NCI-H2029 treated with DMSO at 0.1 percent for 48 hours (cell line): ENCODE measurements around the gene CASP8.
"Not testable (repeated sequence)": the region's sequence is repeated elsewhere in the genome, so short reads cannot be mapped to it uniquely, and the experiment has no call there.

Experiments
- DNase-seq: peaks from one replicate; lab custom pipeline; 2025; lab: John Stamatoyannopoulos, UW

CASP8 gene

DNA sequence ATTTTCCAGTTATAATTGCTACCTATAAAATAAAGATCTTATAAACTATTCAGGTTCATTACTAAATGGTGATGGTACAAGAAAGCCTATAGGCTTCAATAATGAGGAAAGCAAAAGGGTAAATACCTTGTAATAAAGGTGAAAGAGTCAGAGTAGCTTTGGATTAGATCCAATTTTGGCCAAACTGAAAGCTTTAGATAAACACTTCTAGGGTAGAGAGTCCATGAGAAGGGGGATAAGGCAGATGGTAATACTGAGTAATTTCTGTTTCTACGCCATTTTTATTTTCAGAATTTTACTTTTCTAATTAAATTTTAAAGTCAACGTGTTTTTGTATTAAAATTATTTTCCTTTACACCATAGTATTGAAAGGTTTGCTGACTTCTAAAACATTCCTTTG lies 9.4 kb downstream of the CASP8 start:
- DNase-seq, result peak; percentile 43

DNA sequence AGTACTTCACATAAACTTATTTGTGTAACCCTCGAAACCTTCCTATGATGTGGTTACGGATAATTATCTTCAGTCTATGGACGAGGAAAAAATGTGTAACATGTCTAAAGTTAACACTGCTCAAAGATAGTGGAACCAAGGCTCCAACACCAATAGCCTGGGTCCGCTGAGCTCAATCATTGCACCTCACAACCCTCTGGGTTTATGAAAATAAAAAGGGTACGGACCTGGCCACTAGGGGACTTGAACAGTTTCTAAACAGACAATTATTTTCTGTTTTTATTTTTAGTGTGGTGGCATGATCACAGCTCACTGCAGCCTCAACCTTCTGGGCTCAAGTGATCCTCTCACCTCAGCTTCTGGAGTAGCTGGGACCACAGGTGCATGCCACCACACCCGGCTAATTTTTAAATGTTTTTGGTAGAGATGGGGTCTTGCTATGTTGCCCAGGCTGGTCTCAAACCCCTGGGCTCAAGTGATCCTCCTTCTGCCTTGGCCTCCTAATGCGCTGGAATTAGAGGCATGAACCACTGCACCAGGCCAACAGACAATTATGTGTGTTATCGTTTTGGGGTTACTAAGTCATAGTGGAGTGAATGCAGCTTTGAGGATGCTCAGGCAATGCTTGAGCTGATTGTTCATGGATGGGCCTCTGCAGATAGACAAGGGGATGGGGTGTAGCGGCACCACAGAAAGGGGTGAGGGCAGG lies 10.1 kb downstream of the CASP8 start:
- DNase-seq, result no peak

DNA sequence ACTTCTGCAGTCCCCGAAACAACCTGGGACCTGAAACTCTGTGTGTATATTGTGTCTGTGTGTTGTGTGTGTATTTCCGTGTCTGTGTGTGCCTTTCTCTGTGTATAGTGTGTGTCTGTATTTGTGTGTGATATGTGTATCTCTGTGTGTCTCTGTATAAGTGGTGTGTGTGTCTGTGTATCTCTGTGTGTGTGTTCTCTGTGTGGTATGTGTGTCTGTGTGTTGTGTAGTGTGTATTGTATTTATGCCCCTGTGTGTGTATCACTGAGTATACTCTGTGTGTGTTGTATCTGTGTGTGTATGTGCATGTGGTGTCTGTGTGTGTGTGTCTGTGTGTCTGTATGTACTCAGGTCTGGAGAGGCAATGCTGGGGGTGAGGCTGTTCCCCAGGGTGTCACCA lies 11.6 kb downstream of the CASP8 start:
- DNase-seq, result no peak

DNA sequence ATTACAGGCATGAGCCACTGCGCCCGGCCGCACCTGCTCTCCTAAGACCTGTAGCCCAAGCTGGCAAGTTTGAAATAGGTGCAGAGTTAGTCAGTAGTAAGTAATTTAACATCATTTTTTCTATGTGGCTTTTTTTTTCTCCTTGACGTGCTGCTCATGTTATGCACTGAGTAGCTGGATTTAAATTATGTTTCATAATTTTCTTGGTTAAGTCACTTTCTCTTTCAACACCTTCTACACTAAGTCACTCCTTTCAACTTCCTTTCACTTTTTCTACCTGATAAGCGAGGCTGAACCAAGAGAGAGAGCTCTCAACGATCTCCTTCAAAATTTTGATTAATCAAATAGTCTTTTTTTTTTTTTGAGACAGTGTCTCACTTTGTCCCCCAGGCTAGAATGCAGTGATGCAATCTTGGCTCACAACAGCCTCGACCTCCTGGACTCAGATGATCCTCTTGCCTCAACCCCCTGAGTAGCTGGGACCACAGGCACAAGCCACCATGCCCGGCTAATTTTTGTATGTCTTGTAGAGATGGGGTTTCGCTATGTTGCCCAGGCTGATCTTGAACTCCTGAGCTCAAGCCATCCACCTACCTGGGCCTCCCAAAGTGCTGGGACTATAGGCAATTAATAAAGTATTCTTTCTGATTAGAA lies 13.1 kb downstream of the CASP8 start:
- DNase-seq, result no peak

DNA sequence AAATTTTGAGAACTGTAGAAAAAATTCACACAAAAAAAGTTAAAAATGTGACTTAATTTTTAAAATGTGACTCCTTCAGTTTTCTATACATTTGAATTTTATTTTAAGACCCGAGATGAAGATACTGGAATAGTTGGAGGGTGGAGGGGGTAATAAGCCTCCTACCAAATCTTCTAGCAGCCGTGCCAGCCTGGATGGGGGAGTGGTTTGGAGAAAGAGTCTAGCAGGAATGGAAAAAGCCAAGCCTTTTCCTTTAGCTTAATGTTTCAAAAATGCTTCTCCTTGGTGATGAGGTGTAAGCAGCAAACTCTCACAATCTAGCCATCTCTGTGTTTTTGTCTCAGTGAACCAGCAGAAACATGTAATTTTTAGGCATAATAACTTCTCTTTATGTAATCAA lies 14.7 kb downstream of the CASP8 start:
- DNase-seq, result no peak

DNA sequence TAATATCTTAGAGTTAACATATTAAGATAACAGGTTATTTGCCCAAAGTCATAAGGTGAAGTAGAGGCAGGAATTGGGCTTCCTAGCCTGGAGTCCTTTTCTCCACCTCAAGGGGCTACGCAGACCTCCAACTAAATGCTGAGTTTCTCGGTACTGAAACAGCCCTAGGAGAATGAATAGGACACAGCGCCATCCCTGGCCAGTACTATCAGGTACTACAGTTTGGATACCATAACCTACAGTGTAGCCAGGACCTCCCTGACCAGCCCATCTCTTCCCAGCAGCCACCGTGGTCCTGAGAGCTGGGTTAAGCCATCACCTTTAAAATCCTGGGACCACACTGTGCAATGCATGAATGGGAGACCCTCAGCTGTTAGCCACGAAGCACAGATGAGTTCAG lies 15.7 kb downstream of the CASP8 start:
- no peak for DNase-seq

DNA sequence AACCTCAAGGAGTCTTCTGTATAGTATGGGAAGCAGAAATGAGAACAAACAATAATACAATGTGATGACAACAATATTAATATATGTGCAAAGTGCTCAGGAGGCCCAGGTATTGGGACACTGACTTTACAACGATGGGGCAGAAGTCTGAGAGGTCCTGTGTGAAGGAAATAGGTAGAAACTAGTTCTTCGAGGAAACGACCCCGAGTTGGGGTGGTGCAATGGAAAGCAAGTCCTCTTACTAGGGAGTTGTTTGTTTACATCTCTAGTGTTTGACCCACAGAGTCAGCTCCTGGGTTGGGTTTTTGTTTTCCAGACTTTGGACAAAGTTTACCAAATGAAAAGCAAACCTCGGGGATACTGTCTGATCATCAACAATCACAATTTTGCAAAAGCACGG lies 16.2 kb downstream of the CASP8 start:
- DNase-seq, result no peak

DNA sequence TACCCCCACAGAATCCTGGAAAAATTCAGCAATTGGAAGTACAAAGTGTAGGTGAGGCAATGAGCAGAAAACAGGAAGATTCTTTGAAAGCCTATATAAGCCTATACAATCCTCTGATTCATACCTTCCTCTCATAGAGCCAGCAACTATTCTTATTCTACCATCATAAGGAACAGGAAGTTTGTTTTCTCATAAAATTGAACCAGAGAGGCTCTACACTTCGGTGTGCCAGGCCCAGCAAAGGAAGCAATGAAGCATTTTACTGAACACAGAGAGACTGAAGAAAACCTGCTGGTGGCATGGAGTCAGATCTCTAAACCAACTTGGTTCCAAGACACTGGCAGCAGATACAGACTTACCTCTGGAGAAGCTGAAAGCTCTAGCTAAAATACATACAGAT lies 18.7 kb downstream of the CASP8 start:
- DNase-seq, result no peak

DNA sequence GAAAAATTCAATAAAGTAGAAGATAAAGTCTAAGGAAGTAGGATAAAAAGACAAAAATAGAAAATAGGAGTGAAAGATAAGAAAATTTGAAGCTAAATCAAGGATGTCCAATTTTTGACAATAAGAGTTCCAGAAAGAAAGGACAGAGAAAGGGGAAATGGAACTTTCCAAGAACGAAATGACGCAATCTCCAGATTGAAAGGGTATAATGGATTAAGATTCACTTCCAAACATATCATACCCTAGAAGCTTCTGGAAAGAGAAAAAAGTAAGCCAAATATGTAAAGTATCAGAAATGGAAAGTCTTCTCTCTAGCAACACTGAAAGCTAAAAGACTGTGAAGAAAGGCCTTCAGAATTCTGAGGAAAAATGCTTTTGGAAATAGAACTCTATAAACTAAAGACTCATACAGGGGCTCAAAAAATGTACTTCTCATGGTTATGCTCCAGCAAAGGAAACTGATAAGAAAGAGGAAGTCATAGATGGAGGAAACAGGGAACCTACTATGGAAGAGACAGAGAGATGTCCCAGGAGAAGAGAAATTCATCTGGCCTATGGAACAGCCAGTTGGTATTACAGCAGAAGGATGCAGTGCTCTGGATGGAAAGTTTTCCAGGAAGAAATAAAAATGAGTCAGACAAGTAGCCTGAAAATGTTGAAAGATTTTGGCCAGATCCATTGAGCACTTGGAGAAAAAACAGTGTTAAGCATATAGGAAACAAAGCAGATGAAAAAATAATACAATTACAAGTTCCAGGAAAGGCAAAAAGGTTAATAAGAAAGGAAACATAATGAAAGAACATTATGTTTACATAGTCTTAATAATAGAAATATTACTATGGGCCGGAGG lies 20.1 kb downstream of the CASP8 start:
- DNase-seq, result no peak

DNA sequence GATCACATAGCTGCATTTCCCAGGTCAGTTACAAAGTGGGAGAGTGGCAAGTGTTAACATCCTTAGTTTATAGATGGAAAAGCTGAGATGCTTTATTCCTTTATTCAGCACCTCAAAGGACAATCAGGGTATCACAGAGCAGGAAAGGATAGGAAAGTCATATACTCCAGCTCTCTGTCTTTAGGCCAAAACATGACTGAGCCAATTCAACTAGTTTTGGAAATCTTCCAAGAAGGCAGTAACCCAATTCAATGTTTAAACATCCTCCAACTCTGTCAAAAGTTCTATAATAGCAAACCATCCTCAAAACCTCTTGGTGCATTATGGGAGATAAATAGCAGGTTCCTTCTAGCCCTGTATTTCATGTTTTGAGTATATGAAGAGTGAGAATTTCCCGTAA lies 25.2 kb downstream of the CASP8 start:
- DNase-seq, result no peak

DNA sequence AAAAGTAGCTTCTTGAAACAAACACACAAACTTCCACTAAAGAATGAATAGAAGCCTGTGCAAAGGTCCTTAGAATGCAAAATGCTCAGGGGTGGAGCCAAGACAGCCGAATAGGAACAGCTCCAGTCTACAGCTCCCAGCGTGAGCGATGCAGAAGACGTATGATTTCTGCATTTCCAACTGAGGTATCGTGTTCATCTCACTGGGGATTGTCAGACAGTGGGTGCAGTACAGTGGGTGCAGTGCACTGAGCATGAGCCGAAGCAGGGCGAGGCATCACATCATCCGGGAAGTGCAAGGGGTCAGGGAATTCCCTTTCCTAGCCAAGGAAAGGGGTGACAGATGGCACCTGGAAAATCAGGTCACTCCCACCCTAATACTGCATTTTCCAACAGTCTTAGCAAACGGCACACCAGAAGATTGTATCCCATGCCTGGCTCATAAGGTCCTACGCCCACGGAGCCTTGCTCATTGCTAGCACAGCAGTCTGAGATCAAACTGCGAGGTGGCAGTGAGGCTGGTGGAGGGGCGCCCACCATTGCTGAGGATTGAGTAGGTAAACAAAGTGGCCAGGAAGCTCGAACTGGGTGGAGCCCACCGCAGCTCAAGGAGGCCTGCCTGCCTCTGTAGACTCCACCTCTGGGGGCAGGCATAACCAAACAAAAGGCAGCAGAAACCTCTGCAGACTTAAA lies 30.3 kb downstream of the CASP8 start:
- DNase-seq, result not testable (repeated sequence)

DNA sequence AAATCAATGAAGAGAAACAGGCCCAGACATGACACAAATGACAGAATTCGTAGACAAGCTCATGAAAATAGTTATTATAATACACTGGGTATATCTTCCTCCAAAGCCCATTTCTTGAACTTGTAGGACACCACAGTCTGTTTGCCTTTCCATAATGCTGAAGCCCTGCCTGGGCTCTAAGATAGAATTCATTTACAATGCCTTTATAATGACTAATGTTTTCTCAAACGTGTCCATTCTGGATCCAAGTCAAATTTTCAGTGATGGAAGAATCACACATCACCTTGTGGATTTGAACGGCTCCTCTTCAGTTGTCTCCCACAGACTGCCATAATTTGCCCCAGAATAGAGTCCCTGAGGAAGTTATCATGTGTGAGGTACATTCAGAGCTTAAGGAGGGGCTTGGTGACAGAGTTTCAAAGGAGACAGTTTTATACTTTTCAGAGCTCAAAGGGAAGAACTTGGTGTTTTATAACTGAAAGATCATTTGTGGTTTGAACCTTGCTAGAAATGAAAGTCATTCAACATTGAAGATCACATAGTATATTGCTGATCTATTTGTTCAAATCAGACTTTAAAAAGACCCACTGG lies 38.2 kb downstream of the CASP8 start:
- DNase-seq, result no peak

DNA sequence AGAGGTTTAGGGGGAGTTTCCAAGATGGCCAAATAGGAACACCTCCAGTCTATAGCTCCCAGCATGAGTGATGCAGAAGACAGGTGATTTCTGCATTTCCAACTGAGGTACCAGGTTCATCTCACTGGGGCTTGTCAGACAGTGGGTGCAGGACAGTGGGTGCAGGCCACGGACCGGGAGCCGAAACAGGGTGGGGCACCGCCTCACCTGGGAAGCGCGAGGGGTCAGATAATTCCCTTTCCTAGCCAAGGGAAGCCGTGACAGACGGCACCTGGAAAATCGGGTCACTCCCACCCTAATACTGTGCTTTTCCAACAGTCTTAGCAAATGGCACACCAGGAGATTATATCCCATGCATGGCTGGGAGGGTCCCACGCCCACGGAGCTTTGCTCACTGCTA lies 39.6 kb downstream of the CASP8 start:
- not testable (repeated sequence) for DNase-seq

DNA sequence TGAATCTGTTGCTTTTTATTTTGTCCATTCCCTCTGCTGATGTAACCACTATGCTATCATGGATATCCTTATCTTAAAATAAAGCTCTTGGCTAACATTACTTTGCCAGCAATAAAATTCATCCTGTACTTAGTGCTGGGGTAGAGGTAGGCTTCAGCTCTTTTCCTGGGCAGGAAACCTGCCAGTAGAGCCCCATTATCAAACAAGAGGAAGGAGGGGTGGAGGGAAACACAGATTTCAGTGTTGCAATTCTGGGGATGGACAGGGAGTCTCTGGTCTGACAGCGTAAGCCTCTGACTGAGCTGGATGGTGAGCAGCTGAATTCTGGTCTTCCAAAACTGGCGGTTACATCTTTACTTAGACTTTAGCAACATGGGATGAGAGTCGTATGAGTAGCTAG lies 47.5 kb downstream of the CASP8 start:
- DNase-seq, result no peak

DNA sequence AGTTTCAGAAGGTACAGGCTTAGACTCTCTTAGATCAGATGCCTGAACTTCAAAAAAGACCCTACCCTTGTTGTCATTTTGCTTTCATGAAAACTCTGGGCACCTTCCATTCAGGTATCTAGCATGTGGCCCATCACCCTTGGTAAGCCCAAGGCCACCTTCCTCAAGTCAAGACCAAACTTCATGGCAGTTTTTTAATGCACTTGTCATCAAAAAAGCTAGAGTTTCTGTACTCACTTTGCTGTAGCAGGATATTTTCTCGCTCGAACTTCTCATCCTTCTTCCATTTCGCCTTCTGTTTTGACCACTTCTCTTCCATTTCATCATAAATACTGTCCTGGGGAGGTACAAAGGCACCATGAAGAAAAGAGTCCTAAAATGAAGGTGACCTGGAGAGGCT lies 48.6 kb downstream of the CASP8 start:
- no peak for DNase-seq

DNA sequence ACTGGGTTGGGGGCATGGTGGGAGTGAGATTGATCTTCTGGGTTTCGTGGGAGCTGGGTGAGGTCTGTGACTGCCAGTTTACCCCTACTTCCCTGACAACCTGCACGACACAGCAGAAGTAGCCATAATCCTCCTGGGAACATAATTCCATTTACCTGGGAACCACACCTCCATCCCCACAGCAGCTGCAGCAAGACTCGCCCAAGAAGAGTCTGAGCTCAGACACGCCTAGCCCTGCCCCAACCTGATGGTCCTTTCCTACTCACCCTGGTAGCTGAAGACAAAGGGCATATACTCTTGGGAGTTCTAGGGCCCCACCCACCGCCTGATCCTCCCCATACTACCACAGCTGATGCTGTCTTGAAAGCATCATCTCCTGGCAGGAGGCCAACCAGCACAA lies 53.0 kb downstream of the CASP8 start:
- DNase-seq, result no peak

DNA sequence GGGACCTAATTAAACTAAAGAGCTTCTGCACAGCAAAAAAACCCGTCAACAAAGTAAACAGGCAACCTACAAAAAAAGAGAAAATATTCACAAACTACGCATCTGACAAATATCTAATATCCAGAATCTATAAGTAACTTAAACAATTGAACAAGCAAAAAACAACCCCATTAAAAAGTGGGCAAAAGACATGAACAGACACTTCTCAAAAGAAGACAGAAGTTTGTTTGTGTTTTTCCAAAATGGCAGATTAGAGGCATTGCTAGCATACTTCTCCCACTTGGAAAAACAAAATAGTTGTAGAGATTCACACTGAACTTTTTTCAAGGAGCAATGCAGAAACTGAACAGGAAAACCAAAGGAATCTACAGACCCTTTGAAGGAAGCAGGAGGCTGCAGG lies 59.2 kb downstream of the CASP8 start:
- no peak for DNase-seq

DNA sequence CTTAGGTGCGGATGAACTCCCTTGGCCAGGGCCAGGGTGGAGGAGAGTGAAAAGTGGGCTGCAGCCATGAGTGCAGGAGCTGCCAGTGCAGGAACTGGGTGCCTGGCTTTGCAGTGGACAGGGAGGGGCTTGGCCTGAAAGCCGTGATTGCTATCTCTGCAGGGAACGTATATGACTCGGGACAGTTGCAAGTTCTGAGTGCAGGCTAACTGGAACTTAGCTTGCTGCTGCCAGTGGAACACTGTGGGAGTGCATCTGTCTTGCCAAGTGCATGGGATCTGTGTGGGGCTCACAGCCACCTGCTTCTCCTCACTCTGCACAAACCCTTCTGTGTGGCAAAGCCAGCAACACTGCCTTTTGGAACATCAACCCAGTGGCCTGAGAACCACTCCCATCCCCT lies 59.9 kb downstream of the CASP8 start:
- no peak for DNase-seq

DNA sequence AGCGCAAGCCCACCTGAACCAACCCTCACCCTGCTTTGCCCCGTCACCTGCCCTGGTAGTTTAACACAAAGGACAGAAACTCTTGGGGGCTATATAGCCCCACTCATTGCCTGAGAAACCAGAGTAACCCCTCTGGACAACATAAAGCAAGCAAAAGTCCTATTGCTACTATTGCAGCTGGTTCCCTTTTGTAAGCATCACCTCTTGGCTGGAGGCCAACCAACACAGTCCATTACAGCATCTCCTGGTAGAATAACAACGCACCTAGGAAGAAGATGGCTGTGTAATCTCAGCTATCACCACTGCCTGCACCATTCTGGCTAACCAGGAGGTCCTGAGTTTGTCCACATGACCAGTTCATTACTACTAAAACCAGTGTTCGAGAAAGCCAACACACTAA lies 60.4 kb downstream of the CASP8 start:
- DNase-seq, result no peak

DNA sequence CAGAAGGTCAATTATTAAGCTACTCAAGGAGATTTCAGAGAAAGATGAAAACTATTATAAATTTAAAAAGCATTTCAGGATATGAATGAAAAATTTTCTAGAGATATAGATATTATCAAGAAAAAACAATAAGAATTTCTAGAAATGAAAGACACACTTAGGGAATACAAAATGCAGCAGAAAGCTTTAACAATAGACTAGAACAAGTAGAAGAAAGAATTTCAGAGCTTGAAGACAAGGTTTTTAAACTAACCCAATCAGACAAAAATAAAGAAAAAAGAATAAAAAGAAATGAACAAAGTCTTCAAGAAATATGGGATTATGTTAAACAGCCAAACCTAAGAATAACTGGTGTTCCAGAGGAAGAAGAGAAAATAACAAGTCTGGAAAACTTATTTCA lies 62.4 kb downstream of the CASP8 start:
- DNase-seq, result no peak

DNA sequence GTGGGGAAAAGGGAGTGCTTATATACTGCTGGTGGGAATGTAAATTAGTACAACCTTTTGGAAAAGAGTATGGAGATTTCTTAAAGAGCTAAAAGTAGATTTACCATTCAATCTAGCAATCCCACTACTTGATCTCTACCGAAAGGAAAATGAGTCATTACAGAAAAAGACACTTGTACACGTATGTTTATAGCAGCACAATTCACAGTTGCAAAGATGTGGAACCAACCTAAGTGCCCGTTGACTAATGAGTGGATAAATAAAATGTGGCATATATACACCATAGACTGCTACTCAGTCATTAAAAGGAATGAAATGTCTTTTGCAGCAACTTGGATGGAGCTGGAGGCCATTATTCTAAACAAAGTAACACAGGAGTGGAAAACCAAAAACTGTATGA lies 67.3 kb downstream of the CASP8 start:
- DNase-seq, result no peak

DNA sequence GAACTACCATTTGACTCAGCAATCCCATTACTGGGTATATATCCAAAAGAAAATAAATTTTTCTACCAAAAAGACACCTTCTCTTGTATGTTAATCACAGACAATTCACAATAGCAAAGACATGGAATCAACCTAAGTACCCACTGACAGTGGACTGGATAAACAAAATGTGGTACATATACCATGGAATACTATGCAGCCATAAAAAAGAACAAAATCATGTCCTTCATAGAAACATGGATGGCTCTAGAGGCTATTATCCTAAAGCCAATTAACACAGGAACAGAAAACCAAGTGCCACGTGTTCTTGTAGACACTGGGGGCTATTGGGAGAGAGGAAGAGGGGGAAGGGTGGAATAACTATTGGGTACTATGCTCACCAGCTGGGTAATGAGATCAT lies 69.1 kb downstream of the CASP8 start:
- no peak for DNase-seq
